Central memory CD8-positive, alpha-beta T cell (primary cell): Measurements from ENCODE around the gene SLC44A4.
"Not testable (repeated sequence)": the region's sequence is repeated elsewhere in the genome, so short reads cannot be mapped to it uniquely, and the experiment has no call there.

Experiments
- ATAC-seq: fragments of 150-1000 bp; cut with Tn5 transposase; replicated peaks from 2 replicates; pipeline ENCODE4 v1.10.0; 2022; ENCODE audit warnings: mild to moderate bottlenecking, moderate FRiP score, moderate number of reproducible peaks; ENCODE audit not compliant: poor library complexity, severe bottlenecking; ENCODE audit errors: extremely low read depth
- DNase-seq, 2 donors: peaks; one replicate each; pipeline ENCODE4 v3.0.0; 2021; ENCODE audit warnings: low spot score in 2 of 2
- H3K27ac Mint-ChIP-seq: one replicate; pipeline ENCODE4 v1.8.0; 2022; ENCODE audit warnings: low read depth, mild to moderate bottlenecking, moderate library complexity, mixed read lengths
- H3K27me3 Mint-ChIP-seq: one replicate; pipeline ENCODE4 v1.8.0; 2022; ENCODE audit warnings: mixed read lengths
- H3K36me3 Mint-ChIP-seq: one replicate; pipeline ENCODE4 v1.8.0; 2022; ENCODE audit warnings: mild to moderate bottlenecking, moderate library complexity, mixed read lengths; ENCODE audit not compliant: insufficient read depth
- H3K4me1 Mint-ChIP-seq: one replicate; pipeline ENCODE4 v1.8.0; 2022; ENCODE audit warnings: mixed read lengths
- H3K4me3 Mint-ChIP-seq: one replicate; pipeline ENCODE4 v1.8.0; 2022; ENCODE audit warnings: mild to moderate bottlenecking, moderate library complexity, mixed read lengths
- H3K9me3 Mint-ChIP-seq: one replicate; pipeline ENCODE4 v1.8.0; 2022; ENCODE audit warnings: mixed read lengths

Gene SLC44A4

GRCh38 chr6:31871046-31871659 lies 7.6 kb downstream of the SLC44A4 start:
- peaks cover 1% of the 10 kb centered on the region for H3K36me3 Mint-ChIP-seq
- no peaks in the 10 kb centered on the region for H3K4me1 Mint-ChIP-seq
- no peak overlapping the region for H3K4me3 Mint-ChIP-seq
- H3K27ac Mint-ChIP-seq: no peak overlapping the region
- no peak for ATAC-seq
- no peak for DNase-seq
- no peaks in the 10 kb centered on the region for H3K27me3 Mint-ChIP-seq
- no peaks in the 10 kb centered on the region for H3K9me3 Mint-ChIP-seq

DNA sequence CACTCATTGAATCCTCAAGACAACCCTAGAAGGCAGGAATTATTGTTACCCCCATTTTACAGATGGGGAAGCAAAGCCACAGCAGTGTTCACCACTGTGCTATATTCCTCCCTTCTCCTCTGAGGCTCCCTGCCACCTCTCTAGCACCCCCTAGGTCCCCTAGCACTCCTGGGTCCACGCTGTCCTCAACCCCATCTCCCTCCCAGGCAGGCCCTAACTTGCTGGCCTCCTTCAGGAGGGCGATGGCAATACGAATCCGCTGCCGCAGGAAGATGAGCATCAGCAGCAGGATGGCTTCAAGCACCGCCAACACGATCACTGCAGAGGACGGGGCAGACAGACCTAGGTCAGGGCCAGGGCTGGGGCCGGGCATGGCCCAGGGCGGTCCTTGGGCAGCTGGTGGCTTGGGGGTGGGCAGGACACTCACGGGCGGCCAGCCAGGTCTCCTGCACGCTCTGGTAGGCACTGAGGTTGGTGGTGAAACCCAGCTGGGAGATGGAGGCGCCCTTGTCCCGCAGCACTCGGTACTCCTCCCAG lies 8.3 kb downstream of the SLC44A4 start:
- H3K9me3 Mint-ChIP-seq: no peaks in the 10 kb centered on the region

DNA sequence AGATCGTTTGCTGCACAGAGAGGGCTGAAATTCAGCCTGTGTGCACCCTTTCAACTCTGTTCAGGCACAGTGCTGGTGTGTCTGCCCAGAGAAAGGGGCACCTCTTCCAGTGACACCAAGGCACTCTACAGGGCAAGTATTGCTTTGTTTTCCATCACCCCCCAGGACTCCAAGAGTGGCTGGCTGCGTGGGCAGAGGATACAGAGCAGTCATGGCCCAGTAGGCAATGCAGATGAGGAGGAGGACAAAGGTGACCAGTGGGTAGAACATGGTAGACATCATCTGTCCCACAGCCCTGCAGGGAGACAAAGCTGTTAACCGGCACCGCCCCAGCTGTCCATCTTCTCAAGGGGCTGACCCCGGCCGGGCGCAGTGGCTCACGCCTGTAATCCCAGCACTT lies 9.5 kb downstream of the SLC44A4 start:
- DNase-seq: no peak
- Mint-ChIP-seq H3K9me3 (no peaks in the 10 kb centered on the region), H3K4me3 (no peak overlapping the region), H3K4me1 (no peaks in the 10 kb centered on the region), H3K36me3 (peaks cover 2% of the 10 kb centered on the region), H3K27ac (no peak overlapping the region), H3K27me3 (no peaks in the 10 kb centered on the region)
- no peak for ATAC-seq

More for the DNA sequence above, 8.3 kb downstream of the SLC44A4 start:
- Mint-ChIP-seq H3K4me3 (no peak overlapping the region), H3K4me1 (no peaks in the 10 kb centered on the region), H3K36me3 (peaks cover 1% of the 10 kb centered on the region), H3K27me3 (no peaks in the 10 kb centered on the region), H3K27ac (no peak overlapping the region)
- DNase-seq (no peak), ATAC-seq (no peak)

GRCh38 chr6:31868658-31868971 lies 10.2 kb downstream of the SLC44A4 start:
- not testable (repeated sequence) for H3K9me3 Mint-ChIP-seq, H3K4me3 Mint-ChIP-seq, H3K4me1 Mint-ChIP-seq, DNase-seq, H3K27me3 Mint-ChIP-seq, H3K36me3 Mint-ChIP-seq, ATAC-seq, H3K27ac Mint-ChIP-seq

GRCh38 chr6:31865205-31866118 lies 13.3 kb downstream of the SLC44A4 start:
- Mint-ChIP-seq H3K4me1 (peaks cover 26% of the 10 kb centered on the region), H3K4me3 (no peak overlapping the region), H3K36me3 (peaks cover 23% of the 10 kb centered on the region), H3K9me3 (no peaks in the 10 kb centered on the region), H3K27me3 (no peaks in the 10 kb centered on the region), H3K27ac (no peak overlapping the region)
- ATAC-seq (no peak), DNase-seq (no peak)

- Mint-ChIP-seq H3K9me3 (no peaks in the 10 kb centered on the region), H3K4me3 (no peak overlapping the region)
- no peak for ATAC-seq
These were observed 14.0 kb downstream of the SLC44A4 start for GRCh38 chr6:31864818-31865204.

DNA sequence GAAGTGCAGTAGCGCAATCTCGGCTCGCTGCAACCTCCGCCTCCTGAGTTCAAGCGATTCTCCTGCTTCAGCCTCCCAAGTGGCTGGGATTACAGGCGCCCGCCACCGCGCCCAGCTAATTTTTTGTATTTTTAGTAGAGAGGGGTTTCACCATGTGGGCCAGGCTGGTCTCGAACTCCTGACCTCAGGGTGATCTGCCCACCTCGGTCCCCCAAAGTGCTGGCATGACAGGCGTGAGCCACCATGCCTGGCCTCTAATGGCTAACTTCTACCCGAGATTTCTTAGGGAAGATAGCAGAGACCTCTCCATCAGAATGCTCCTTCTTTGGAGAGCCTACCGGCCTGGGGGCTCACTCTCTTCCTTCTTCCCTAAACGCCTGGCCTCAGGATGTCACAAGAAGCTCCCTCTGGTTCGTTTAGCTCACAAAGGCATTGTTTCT lies 14.7 kb downstream of the SLC44A4 start:
- Mint-ChIP-seq H3K4me1 (peaks cover 26% of the 10 kb centered on the region), H3K4me3 (peak overlapping the region; percentile 81), H3K27ac (peak overlapping the region; percentile 94), H3K36me3 (peaks cover 28% of the 10 kb centered on the region)
- DNase-seq, H3K9me3 Mint-ChIP-seq, H3K27me3 Mint-ChIP-seq, ATAC-seq: not testable (repeated sequence)

More at GRCh38 chr6:31864818-31865204, 14.0 kb downstream of the SLC44A4 start:
- DNase-seq: no peak
- H3K27me3 Mint-ChIP-seq: no peaks in the 10 kb centered on the region
- peaks cover 26% of the 10 kb centered on the region for H3K4me1 Mint-ChIP-seq
- peaks cover 25% of the 10 kb centered on the region for H3K36me3 Mint-ChIP-seq
- no peak overlapping the region for H3K27ac Mint-ChIP-seq

DNA sequence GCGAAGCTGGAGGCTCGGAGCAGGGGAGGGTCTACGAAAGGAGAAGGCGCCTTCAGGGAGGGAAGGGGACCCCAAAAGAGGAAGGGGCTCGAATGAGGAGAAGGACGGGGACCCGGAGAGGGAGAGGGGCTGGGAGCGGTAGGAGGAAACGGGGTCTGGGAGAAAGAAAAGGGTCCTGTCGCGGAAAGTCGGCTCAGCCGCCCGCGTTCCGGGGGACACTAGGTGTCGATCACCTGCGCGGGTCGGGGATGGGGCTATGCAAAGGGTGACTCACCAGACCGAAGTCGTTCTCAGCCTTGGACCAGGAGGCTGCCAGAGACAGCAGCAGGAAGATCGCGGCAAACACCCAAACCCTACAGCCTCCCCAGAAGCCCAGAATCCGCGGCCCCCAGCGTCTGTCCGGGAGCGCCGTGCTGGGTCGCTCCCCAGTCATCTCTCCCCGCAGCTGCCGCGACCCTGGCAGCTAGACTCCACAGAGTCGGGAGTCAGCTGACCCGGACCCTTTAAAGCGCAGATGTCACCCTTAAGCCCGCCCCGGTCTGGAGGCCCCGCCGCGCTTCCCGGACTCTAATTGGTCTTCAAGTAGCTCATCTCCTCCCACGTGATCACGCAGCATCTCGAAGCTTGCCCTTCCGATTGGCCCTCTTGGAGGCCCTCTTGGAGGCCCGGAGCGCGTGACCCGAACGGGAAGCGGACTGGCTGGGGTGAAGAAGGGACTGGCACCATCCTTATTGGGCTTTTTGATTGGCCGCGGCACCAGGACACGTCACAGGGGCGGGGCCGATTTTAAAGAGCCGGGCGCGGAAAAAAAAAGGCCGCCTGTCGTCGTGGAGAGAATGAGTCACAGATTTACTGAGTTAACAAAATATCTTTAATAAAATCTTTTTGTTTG lies 16.2 kb downstream of the SLC44A4 start, which contains the start of gene NEU1:
Gene NEU1, minus strand, starts transcription at position 478 of the 892 bp plus-strand sequence. Its CDS starts 45 bp downstream, at position 433.
- no peaks in the 10 kb centered on the region for H3K27me3 Mint-ChIP-seq
- ATAC-seq: peak; percentile 97
- H3K4me3 Mint-ChIP-seq: peak within 1 kb of the TSS; percentile 81
- no peaks in the 10 kb centered on the region for H3K9me3 Mint-ChIP-seq
- peaks cover 36% of the 10 kb centered on the region for H3K36me3 Mint-ChIP-seq
- DNase-seq: peak; percentile 92 to 99
- H3K4me1 Mint-ChIP-seq: peaks cover 26% of the 10 kb centered on the region
- H3K27ac Mint-ChIP-seq: peak within 1 kb of the TSS; percentile 94

DNA sequence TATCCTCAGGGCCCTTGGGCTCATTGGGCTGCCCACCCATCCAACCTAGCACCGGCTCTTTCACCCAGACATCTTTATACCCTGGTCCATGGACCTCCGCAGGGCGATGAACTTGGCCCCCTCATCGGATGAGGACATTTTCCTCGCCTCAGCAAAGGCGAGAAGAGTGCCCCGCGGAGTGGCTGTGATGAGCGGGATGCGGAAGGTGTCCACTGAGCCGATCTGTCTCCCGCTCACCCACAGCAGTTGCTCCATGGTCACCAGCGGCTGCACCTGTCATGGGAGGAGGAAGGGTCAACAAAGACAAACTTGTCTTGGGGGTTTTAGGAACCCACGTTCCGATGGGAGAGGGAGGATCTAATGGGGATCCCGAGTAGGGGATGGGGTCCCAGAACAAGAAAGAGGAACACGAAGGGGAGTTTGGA lies 16.9 kb downstream of the SLC44A4 start:
- Mint-ChIP-seq H3K36me3 (peaks cover 37% of the 10 kb centered on the region), H3K27me3 (no peaks in the 10 kb centered on the region), H3K27ac (peak overlapping the region; percentile 94), H3K4me1 (peaks cover 26% of the 10 kb centered on the region), H3K4me3 (peak overlapping the region; percentile 81), H3K9me3 (no peaks in the 10 kb centered on the region)
- DNase-seq (no peak), ATAC-seq (no peak)

- no peak for DNase-seq
- H3K27ac Mint-ChIP-seq: no peak overlapping the region
These were observed 17.6 kb downstream of the SLC44A4 start for GRCh38 chr6:31861150-31861549.

DNA sequence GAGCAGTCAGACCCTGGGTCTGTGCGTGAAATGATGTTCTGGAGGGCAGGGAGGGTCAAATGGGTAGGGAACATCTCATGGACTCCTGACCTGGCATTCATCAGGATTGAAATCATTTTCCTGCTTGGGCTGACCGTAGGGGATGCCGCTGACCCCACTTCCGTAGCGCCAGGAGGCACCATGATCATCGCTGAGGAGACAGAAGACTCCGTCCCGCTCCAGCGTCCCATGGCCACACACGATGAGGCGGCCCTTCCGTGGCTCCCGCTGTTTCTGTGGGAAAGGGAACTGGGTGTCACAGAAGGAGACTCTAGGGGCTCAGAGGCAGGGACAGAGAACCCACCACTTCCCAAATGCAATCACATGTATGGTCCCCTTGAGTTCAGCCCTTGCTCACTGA lies 18.4 kb downstream of the SLC44A4 start:
- no peak for ATAC-seq
- Mint-ChIP-seq H3K27ac (no peak overlapping the region), H3K27me3 (no peaks in the 10 kb centered on the region), H3K9me3 (no peaks in the 10 kb centered on the region), H3K36me3 (peaks cover 40% of the 10 kb centered on the region), H3K4me3 (no peak overlapping the region), H3K4me1 (peaks cover 26% of the 10 kb centered on the region)
- no peak for DNase-seq

More at GRCh38 chr6:31861150-31861549, 17.6 kb downstream of the SLC44A4 start:
- H3K4me3 Mint-ChIP-seq: no peak overlapping the region
- H3K27me3 Mint-ChIP-seq: no peaks in the 10 kb centered on the region
- H3K9me3 Mint-ChIP-seq: no peaks in the 10 kb centered on the region
- H3K4me1 Mint-ChIP-seq: peaks cover 26% of the 10 kb centered on the region
- no peak for ATAC-seq
- H3K36me3 Mint-ChIP-seq: peaks cover 40% of the 10 kb centered on the region

- ATAC-seq: no peak
These were observed 18.9 kb downstream of the SLC44A4 start for GRCh38 chr6:31859923-31860322.

More at GRCh38 chr6:31859923-31860322, 18.9 kb downstream of the SLC44A4 start:
- no peak overlapping the region for H3K4me3 Mint-ChIP-seq
- H3K9me3 Mint-ChIP-seq: no peaks in the 10 kb centered on the region
- peaks cover 39% of the 10 kb centered on the region for H3K36me3 Mint-ChIP-seq
- DNase-seq: no peak
- peaks cover 26% of the 10 kb centered on the region for H3K4me1 Mint-ChIP-seq
- no peak overlapping the region for H3K27ac Mint-ChIP-seq
- H3K27me3 Mint-ChIP-seq: no peaks in the 10 kb centered on the region
